GM23338 (cell line): ENCODE data around the gene AHNAK. TPM values are rescaled to one million over a fixed set of nuclear protein-coding genes. Genes with fewer than 3 reads are reported as not detected.

ENCODE experiments used
- ATAC-seq: fragments of 200-7000 bp; cut with Tn5 transposase; 3 replicates; pipeline ENCODE4 v1.9.1; 2020
- DNase-seq: peaks from one replicate; pipeline ENCODE4 v3.0.0-alpha.2; 2015; ENCODE audit warnings: low spot score
- H2AFZ ChIP-seq: fragments of 200-600 bp; sonication (generic); 2 replicates; pipeline ENCODE4 v1.8.0; 2016; ENCODE audit warnings: antibody characterized with exemption, mild to moderate bottlenecking, moderate library complexity
- H3F3A ChIP-seq: fragments of 200-600 bp; sonication (generic); replicated peaks from 2 replicates; pipeline ENCODE4 v1.8.0; 2017; ENCODE audit warnings: antibody characterized with exemption, mixed run types, low read depth
- H3K27ac ChIP-seq: fragments of 200-600 bp; sonication (generic); 2 replicates; pipeline ENCODE4 v1.6.1; 2016; ENCODE audit warnings: low read depth
- H3K27me3 ChIP-seq: fragments of 200-600 bp; sonication (generic); 2 replicates; pipeline ENCODE4 v1.8.0; 2016; ENCODE audit warnings: mild to moderate bottlenecking, mixed run types, moderate library complexity; ENCODE audit not compliant: insufficient read depth
- H3K36me3 ChIP-seq: fragments of 200-600 bp; sonication (generic); 2 replicates; pipeline ENCODE4 v1.8.0; 2016; ENCODE audit warnings: mild to moderate bottlenecking; ENCODE audit not compliant: insufficient read depth
- H3K4me1 ChIP-seq: fragments of 200-600 bp; sonication (generic); 2 replicates; pipeline ENCODE4 v1.8.0; 2016; ENCODE audit warnings: mild to moderate bottlenecking, moderate library complexity; ENCODE audit not compliant: insufficient read depth
- H3K4me2 ChIP-seq: fragments of 200-600 bp; sonication (generic); 2 replicates; pipeline ENCODE4 v1.7.1; 2017; ENCODE audit warnings: mixed run types
- H3K4me3 ChIP-seq: fragments of 200-600 bp; sonication (generic); 2 replicates; pipeline ENCODE4 v1.6.1; 2016; ENCODE audit warnings: mixed run types
- H3K79me2 ChIP-seq: fragments of 200-600 bp; sonication (generic); replicated peaks from 2 replicates; pipeline ENCODE4 v1.8.0; 2017; ENCODE audit warnings: mild to moderate bottlenecking; ENCODE audit not compliant: insufficient read depth
- H3K9me2 ChIP-seq: fragments of 200-600 bp; sonication (generic); 2 replicates; pipeline ENCODE4 v1.8.0; 2017; ENCODE audit not compliant: insufficient read depth
- H4K20me1 ChIP-seq: fragments of 200-600 bp; sonication (generic); replicated peaks from 2 replicates; pipeline ENCODE4 v1.8.0; 2017; ENCODE audit warnings: mild to moderate bottlenecking; ENCODE audit not compliant: insufficient read depth
- H3K27ac Mint-ChIP-seq: 2 replicates; pipeline ENCODE4 v1.8.0; 2020; ENCODE audit warnings: inconsistent platforms, mild to moderate bottlenecking, moderate library complexity, mixed read lengths
- H3K27me3 Mint-ChIP-seq: 3 replicates; pipeline ENCODE4 v1.8.0; 2022; ENCODE audit warnings: low read depth, mild to moderate bottlenecking, moderate library complexity, mixed read lengths, inconsistent platforms; ENCODE audit not compliant: insufficient read depth, poor library complexity
- H3K36me3 Mint-ChIP-seq: 3 replicates; pipeline ENCODE4 v1.8.0; 2021; ENCODE audit warnings: low read depth, mild to moderate bottlenecking, inconsistent platforms, moderate library complexity, mixed read lengths
- H3K4me1 Mint-ChIP-seq: 3 replicates; pipeline ENCODE4 v1.8.0; 2020; ENCODE audit warnings: mild to moderate bottlenecking, inconsistent platforms, mixed read lengths
- H3K4me3 Mint-ChIP-seq: 3 replicates; pipeline ENCODE4 v1.8.0; 2021; ENCODE audit warnings: moderate library complexity, mild to moderate bottlenecking, inconsistent platforms, mixed read lengths
- H3K9me3 Mint-ChIP-seq: 3 replicates; pipeline ENCODE4 v1.8.0; 2020; ENCODE audit warnings: moderate library complexity, mild to moderate bottlenecking, inconsistent platforms, mixed read lengths
- CREB1 ChIP-seq: fragments of 250-450 bp; sonication (Bioruptor Pico); IDR thresholded peaks from 2 replicates; pipeline ENCODE4 v1.5.0; 2020; ENCODE audit warnings: low read depth, mild to moderate bottlenecking, moderate library complexity
- ETS1 ChIP-seq: IDR thresholded peaks from 2 replicates; pipeline ENCODE4 v1.6.1; 2016; ENCODE audit warnings: antibody characterized with exemption
- EZH2 ChIP-seq: fragments of 200-600 bp; sonication (generic); IDR thresholded peaks from one replicate; pipeline ENCODE4 v1.8.0; 2017; ENCODE audit warnings: antibody characterized with exemption, mild to moderate bottlenecking, low read depth; ENCODE audit not compliant: unreplicated experiment
- EZH2phosphoT487 ChIP-seq: fragments of 200-600 bp; sonication (generic); IDR thresholded peaks from one replicate; pipeline ENCODE4 v1.8.1; 2018; ENCODE audit warnings: antibody characterized with exemption; ENCODE audit not compliant: unreplicated experiment
- NANOG ChIP-seq: IDR thresholded peaks from 2 replicates; pipeline ENCODE4 v1.6.1; 2016; ENCODE audit warnings: antibody characterized with exemption, borderline replicate concordance
- ZNF114 ChIP-seq: fragments of 250-450 bp; sonication (Bioruptor Pico); IDR thresholded peaks from 2 replicates; pipeline ENCODE4 v1.5.0; 2020; ENCODE audit warnings: mild to moderate bottlenecking, moderate library complexity
- ZNF331 ChIP-seq: fragments of 250-450 bp; sonication (Bioruptor Pico); IDR thresholded peaks from 2 replicates; pipeline ENCODE4 v1.5.0; 2020; ENCODE audit warnings: low read depth, mild to moderate bottlenecking, moderate library complexity
- polyA plus RNA-seq: library from polyadenylated mRNA; unstranded; fragments of >200 nt; fragmentation: Nextera tagmentation; extraction: Ambion mirVana; gene quantifications from 2 replicates; pipeline ENCODE4 v1.2.1, GENCODE V29; 2016
- total RNA-seq: library from RNA; depleted of rRNA; stranded (reverse); fragments of >200 nt; shearing (Covaris generic); gene quantifications from 2 replicates; pipeline ENCODE4 v1.2.3, GENCODE V29; 2014
- TF ChIP-seq, protein P1 (sequence below), 2 experiments: fragments of 200-600 bp in 1 of 2; sonication (generic) in 1 of 2; conservative IDR thresholded peaks; 2 replicates each; pipeline versions ENCODE4 v1.5.1 to v1.6.1; 2016 to 2017; ENCODE audit warnings: antibody characterized with exemption in 2 of 2, low read depth in 2 of 2, mild to moderate bottlenecking in 2 of 2, moderate library complexity in 1 of 2
- TF ChIP-seq, protein P2 (sequence below): IDR thresholded peaks from one replicate; pipeline ENCODE4 v1.6.1; 2018; ENCODE audit warnings: antibody characterized with exemption; ENCODE audit not compliant: unreplicated experiment

The AHNAK gene
- total and polyA plus RNA-seq, 2 experiments from 2014 or later, result 0.91 to 2.1 TPM

GRCh38 chr11:62575837-62576236 is 29.2 kb upstream of the AHNAK start:
- TF ChIP-seq NANOG (no peak), EZH2 (no peak), ZNF114 (CRISPR knock-in tag) (no peak), EZH2phosphoT487 (no peak), CREB1 (CRISPR knock-in tag) (no peak), ETS1 (no peak), ZNF331 (CRISPR knock-in tag) (no peak)
- TF ChIP-seq, protein P1, sequence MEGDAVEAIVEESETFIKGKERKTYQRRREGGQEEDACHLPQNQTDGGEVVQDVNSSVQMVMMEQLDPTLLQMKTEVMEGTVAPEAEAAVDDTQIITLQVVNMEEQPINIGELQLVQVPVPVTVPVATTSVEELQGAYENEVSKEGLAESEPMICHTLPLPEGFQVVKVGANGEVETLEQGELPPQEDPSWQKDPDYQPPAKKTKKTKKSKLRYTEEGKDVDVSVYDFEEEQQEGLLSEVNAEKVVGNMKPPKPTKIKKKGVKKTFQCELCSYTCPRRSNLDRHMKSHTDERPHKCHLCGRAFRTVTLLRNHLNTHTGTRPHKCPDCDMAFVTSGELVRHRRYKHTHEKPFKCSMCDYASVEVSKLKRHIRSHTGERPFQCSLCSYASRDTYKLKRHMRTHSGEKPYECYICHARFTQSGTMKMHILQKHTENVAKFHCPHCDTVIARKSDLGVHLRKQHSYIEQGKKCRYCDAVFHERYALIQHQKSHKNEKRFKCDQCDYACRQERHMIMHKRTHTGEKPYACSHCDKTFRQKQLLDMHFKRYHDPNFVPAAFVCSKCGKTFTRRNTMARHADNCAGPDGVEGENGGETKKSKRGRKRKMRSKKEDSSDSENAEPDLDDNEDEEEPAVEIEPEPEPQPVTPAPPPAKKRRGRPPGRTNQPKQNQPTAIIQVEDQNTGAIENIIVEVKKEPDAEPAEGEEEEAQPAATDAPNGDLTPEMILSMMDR (conservative IDR thresholded peaks at IDR 0.05; ENCODE audit: low read depth in 2 of 2), result no peak

DNA sequence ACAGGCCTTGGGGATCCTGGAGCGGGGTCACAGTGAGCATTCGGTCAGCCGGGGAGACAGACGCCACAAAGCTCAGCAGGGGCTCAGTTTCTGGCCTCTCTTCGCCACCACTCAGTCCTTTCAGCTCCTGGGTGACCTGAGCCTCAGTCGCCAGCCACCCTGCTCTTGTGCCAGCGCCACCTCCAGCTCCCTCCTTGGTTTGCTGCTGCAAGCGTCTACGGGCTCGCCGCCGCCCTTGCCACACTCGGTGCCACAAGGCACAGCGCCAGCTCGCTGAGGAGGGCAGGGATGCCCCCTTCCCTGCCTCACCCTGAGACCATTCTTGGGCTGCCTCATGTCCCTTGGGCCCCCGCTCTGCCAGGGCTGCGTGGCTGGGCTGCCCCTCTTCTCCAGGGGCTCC is 28.6 kb upstream of the AHNAK start:
- peaks cover 16% of the 10 kb centered on the region for H3K27me3 Mint-ChIP-seq
- no peak overlapping the region for H3K27ac ChIP-seq
- peaks cover 34% of the 10 kb centered on the region for H3K79me2 ChIP-seq
- DNase-seq (no peak), ATAC-seq (no peak)
- H3K36me3 Mint-ChIP-seq, result peaks cover 63% of the 10 kb centered on the region
- peak overlapping the region; percentile 65 for H3K4me3 ChIP-seq
- H4K20me1 ChIP-seq, result peaks cover 28% of the 10 kb centered on the region
- peak overlapping the region; percentile 100 for H3K4me2 ChIP-seq
- H3K36me3 ChIP-seq, result peaks cover 26% of the 10 kb centered on the region
- H3F3A ChIP-seq, result peaks cover 39% of the 10 kb centered on the region
- H3K27me3 ChIP-seq, result no peaks in the 10 kb centered on the region
- no peaks in the 10 kb centered on the region for H3K9me3 Mint-ChIP-seq
- peak overlapping the region; percentile 54; the same call in 1 of the 2 replicates for H3K27ac Mint-ChIP-seq
- H3K9me2 ChIP-seq, result no peaks in the 10 kb centered on the region
- H3K4me1 Mint-ChIP-seq, result peaks cover 33% of the 10 kb centered on the region
- H2AFZ ChIP-seq, result peak overlapping the region; percentile 23; the same call in 1 of the 2 replicates
- peaks cover 24% of the 10 kb centered on the region for H3K4me1 ChIP-seq
- peak overlapping the region; percentile 99 for H3K4me3 Mint-ChIP-seq
- TF ChIP-seq CREB1 (CRISPR knock-in tag) (no peak), EZH2 (no peak), ZNF331 (CRISPR knock-in tag) (no peak)
- TF ChIP-seq, protein P2, sequence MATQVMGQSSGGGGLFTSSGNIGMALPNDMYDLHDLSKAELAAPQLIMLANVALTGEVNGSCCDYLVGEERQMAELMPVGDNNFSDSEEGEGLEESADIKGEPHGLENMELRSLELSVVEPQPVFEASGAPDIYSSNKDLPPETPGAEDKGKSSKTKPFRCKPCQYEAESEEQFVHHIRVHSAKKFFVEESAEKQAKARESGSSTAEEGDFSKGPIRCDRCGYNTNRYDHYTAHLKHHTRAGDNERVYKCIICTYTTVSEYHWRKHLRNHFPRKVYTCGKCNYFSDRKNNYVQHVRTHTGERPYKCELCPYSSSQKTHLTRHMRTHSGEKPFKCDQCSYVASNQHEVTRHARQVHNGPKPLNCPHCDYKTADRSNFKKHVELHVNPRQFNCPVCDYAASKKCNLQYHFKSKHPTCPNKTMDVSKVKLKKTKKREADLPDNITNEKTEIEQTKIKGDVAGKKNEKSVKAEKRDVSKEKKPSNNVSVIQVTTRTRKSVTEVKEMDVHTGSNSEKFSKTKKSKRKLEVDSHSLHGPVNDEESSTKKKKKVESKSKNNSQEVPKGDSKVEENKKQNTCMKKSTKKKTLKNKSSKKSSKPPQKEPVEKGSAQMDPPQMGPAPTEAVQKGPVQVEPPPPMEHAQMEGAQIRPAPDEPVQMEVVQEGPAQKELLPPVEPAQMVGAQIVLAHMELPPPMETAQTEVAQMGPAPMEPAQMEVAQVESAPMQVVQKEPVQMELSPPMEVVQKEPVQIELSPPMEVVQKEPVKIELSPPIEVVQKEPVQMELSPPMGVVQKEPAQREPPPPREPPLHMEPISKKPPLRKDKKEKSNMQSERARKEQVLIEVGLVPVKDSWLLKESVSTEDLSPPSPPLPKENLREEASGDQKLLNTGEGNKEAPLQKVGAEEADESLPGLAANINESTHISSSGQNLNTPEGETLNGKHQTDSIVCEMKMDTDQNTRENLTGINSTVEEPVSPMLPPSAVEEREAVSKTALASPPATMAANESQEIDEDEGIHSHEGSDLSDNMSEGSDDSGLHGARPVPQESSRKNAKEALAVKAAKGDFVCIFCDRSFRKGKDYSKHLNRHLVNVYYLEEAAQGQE, result no peak

More at GRCh38 chr11:62575837-62576236, 29.2 kb upstream of the AHNAK start:
- no peak overlapping the region for H2AFZ ChIP-seq
- H4K20me1 ChIP-seq, result peaks cover 22% of the 10 kb centered on the region
- H3K27me3 ChIP-seq, result no peaks in the 10 kb centered on the region
- H3K4me3 Mint-ChIP-seq, result peak overlapping the region; percentile 99; the same call in 1 of the 3 replicates
- peaks cover 24% of the 10 kb centered on the region for H3K4me1 ChIP-seq
- DNase-seq (no peak), ATAC-seq (no peak)
- H3K27ac ChIP-seq, result no peak overlapping the region
- H3K27me3 Mint-ChIP-seq, result peaks cover 16% of the 10 kb centered on the region
- no peaks in the 10 kb centered on the region for H3K9me2 ChIP-seq
- no peak overlapping the region for H3K27ac Mint-ChIP-seq
- peaks cover 28% of the 10 kb centered on the region for H3K79me2 ChIP-seq
- no peak overlapping the region for H3K4me3 ChIP-seq
- H3F3A ChIP-seq, result peaks cover 32% of the 10 kb centered on the region
- no peaks in the 10 kb centered on the region for H3K9me3 Mint-ChIP-seq
- H3K36me3 ChIP-seq, result peaks cover 19% of the 10 kb centered on the region
- H3K4me1 Mint-ChIP-seq, result peaks cover 29% of the 10 kb centered on the region
- no peak overlapping the region for H3K4me2 ChIP-seq
- H3K36me3 Mint-ChIP-seq, result peaks cover 57% of the 10 kb centered on the region
